H1 (cell line): ENCODE measurements around the gene ADRA2A. TPM values are rescaled to one million over a fixed set of nuclear protein-coding genes. Genes with fewer than 3 reads are reported as not detected.

Source experiments
- CTCF ChIA-PET: fragments of 300-600 bp; sonication (Branson Sonifier 250); formaldehyde crosslinking; loops from one replicate; lab custom pipeline; 2021; ENCODE audit not compliant: partially characterized antibody; lab: Charles Lee
- POLR2A ChIA-PET: fragments of 300-600 bp; sonication (Branson Sonifier 250); formaldehyde crosslinking; loops from one replicate; lab custom pipeline; 2021; ENCODE audit warnings: inconsistent platforms; ENCODE audit not compliant: partially characterized antibody; lab: Charles Lee
- DNase-seq, 2 experiments: peaks; one replicate each; pipeline versions ENCODE4 v3.0.0 to v3.0.0-alpha.2; 2010 to 2022; ENCODE audit warnings: low spot score in 2 of 2, low read depth in 1 of 2, mixed read lengths in 1 of 2
- FAIRE-seq: peaks from 2 replicates; lab custom pipeline; 2011; peaks lifted over from hg19 to GRCh38; lab: Jason Lieb, UNC
- H2AFZ ChIP-seq: 2 replicates; pipeline ENCODE4 v1.8.1; 2012; ENCODE audit warnings: low read length, inconsistent platforms
- H2AK5ac ChIP-seq: 2 replicates; pipeline ENCODE4 v1.6.1; 2013; ENCODE audit warnings: low read depth, low read length
- H2BK120ac ChIP-seq: replicated peaks from 2 replicates; pipeline ENCODE3; 2013; ENCODE audit warnings: low read depth, low read length, inconsistent platforms
- H2BK12ac ChIP-seq: 2 replicates; pipeline ENCODE4 v1.6.1; 2013; ENCODE audit warnings: low read depth, low read length
- H2BK15ac ChIP-seq: 2 replicates; pipeline ENCODE4 v1.6.1; 2013; ENCODE audit warnings: low read length
- H2BK20ac ChIP-seq: 2 replicates; pipeline ENCODE4 v1.6.1; 2013; ENCODE audit warnings: low read length
- H2BK5ac ChIP-seq: 2 replicates; pipeline ENCODE4 v1.6.1; 2013; ENCODE audit warnings: low read depth, low read length
- H3K14ac ChIP-seq: 2 replicates; pipeline ENCODE4 v1.6.1; 2013; ENCODE audit warnings: inconsistent platforms; ENCODE audit not compliant: insufficient read length
- H3K18ac ChIP-seq: 2 replicates; pipeline ENCODE4 v1.6.1; 2013; ENCODE audit warnings: low read length; ENCODE audit errors: extremely low read depth
- H3K23ac ChIP-seq: 2 replicates; pipeline ENCODE4 v1.6.1; 2013; ENCODE audit warnings: inconsistent platforms; ENCODE audit not compliant: insufficient read length
- H3K23me2 ChIP-seq: 2 replicates; pipeline ENCODE4 v1.6.1; 2013; ENCODE audit warnings: low read depth, low read length
- H3K27ac ChIP-seq: 2 replicates; pipeline ENCODE4 v1.6.1; 2011; ENCODE audit warnings: low read depth, low read length, inconsistent platforms
- H3K27me3 ChIP-seq, 4 experiments: replicated peaks in 1 of 4; 1 replicate in 1 of 4; 2 replicates in 3 of 4; pipeline versions ENCODE4 v1.6.1 to v1.8.1; 2011 to 2013; ENCODE audit warnings: low read length in 3 of 4, mild to moderate bottlenecking in 3 of 4, inconsistent platforms in 2 of 4, mixed read lengths in 2 of 4, moderate library complexity in 1 of 4; ENCODE audit not compliant: control insufficient read depth in 3 of 4, insufficient read depth in 3 of 4; ENCODE audit errors: extremely low read depth in 1 of 4
- H3K36me3 ChIP-seq, 4 experiments: 2 replicates each; pipeline versions ENCODE4 v1.6.1 to v1.8.1; 2011 to 2013; ENCODE audit warnings: mild to moderate bottlenecking in 4 of 4, low read length in 3 of 4, moderate library complexity in 2 of 4, control low read depth in 1 of 4, inconsistent platforms in 1 of 4; ENCODE audit not compliant: insufficient read depth in 4 of 4, control insufficient read depth in 2 of 4
- H3K4ac ChIP-seq: replicated peaks from 2 replicates; pipeline ENCODE3; 2013; ENCODE audit warnings: low read length, low read depth, mixed read lengths, inconsistent platforms; ENCODE audit not compliant: insufficient read length
- H3K4me1 ChIP-seq, 4 experiments: replicated peaks in 1 of 4; 1 replicate in 1 of 4; 2 replicates in 3 of 4; pipeline versions ENCODE4 v1.6.1 to v1.8.1; 2011 to 2013; ENCODE audit warnings: low read length in 3 of 4, inconsistent platforms in 2 of 4, mixed read lengths in 1 of 4; ENCODE audit not compliant: insufficient read depth in 4 of 4, control insufficient read depth in 3 of 4
- H3K4me2 ChIP-seq, 2 experiments: 2 replicates each; pipeline versions ENCODE4 v1.6.1 to v1.8.1; 2011 to 2013; ENCODE audit warnings: low read depth in 2 of 2, low read length in 2 of 2, control low read depth in 1 of 2, inconsistent platforms in 1 of 2, mild to moderate bottlenecking in 1 of 2; ENCODE audit not compliant: insufficient read depth in 1 of 2
- H3K4me3 ChIP-seq, 4 experiments: fragments of 200-600, 300-600 bp in 1 of 4; sonication (generic), shearing (Covaris generic), sonication (Bioruptor Twin) in 1 of 4; 2 replicates each; pipeline versions ENCODE4 v1.5.1 to v1.8.1; 2011 to 2016; ENCODE audit warnings: low read length in 4 of 4, low read depth in 3 of 4, control low read depth in 2 of 4, inconsistent platforms in 2 of 4, mild to moderate bottlenecking in 2 of 4, mixed read lengths in 1 of 4, moderate library complexity in 1 of 4; ENCODE audit not compliant: insufficient read depth in 2 of 4; ENCODE audit errors: extremely low read depth in 1 of 4
- H3K56ac ChIP-seq: replicated peaks from 2 replicates; pipeline ENCODE3; 2013; ENCODE audit warnings: low read depth, mild to moderate bottlenecking, mixed read lengths, low read length, inconsistent platforms; ENCODE audit not compliant: insufficient read length
- H3K79me1 ChIP-seq: 2 replicates; pipeline ENCODE4 v1.6.1; 2013; ENCODE audit warnings: low read depth, low read length, control low read depth
- H3K79me2 ChIP-seq, 2 experiments: 2 replicates each; pipeline versions ENCODE4 v1.6.1 to v1.8.1; 2012 to 2013; ENCODE audit warnings: low read length in 2 of 2, mild to moderate bottlenecking in 2 of 2, inconsistent platforms in 1 of 2; ENCODE audit not compliant: insufficient read depth in 2 of 2, control insufficient read depth in 1 of 2
- H3K9ac ChIP-seq, 4 experiments: replicated peaks in 1 of 4; 1 replicate in 1 of 4; 2 replicates in 3 of 4; pipeline versions ENCODE4 v1.6.1 to v1.8.1; 2011 to 2013; ENCODE audit warnings: low read depth in 3 of 4, low read length in 3 of 4, control low read depth in 2 of 4, mild to moderate bottlenecking in 2 of 4, moderate library complexity in 2 of 4, inconsistent platforms in 1 of 4; ENCODE audit errors: extremely low read depth in 1 of 4
- H3K9me3 ChIP-seq, 2 experiments: 2 replicates each; pipeline versions ENCODE4 v1.6.1 to v1.8.1; 2012 to 2013; ENCODE audit warnings: mild to moderate bottlenecking in 2 of 2, moderate library complexity in 2 of 2, control low read depth in 1 of 2, inconsistent platforms in 1 of 2, low read depth in 1 of 2, low read length in 1 of 2, mixed read lengths in 1 of 2; ENCODE audit not compliant: insufficient read depth in 2 of 2
- H4K20me1 ChIP-seq, 2 experiments: replicated peaks in 1 of 2; 2 replicates each; pipeline versions ENCODE3 to v1.8.1; 2011 to 2013; ENCODE audit warnings: inconsistent platforms in 2 of 2, low read length in 2 of 2, mild to moderate bottlenecking in 1 of 2; ENCODE audit not compliant: insufficient read depth in 2 of 2, control insufficient read depth in 1 of 2
- H4K5ac ChIP-seq: 2 replicates; pipeline ENCODE4 v1.6.1; 2013; ENCODE audit warnings: low read length, low read depth, mixed read lengths, inconsistent platforms; ENCODE audit not compliant: insufficient read length
- H4K8ac ChIP-seq: 2 replicates; pipeline ENCODE4 v1.8.0; 2013; ENCODE audit warnings: mild to moderate bottlenecking, moderate library complexity, low read length, inconsistent platforms; ENCODE audit not compliant: insufficient read depth; ENCODE audit errors: extremely low read depth
- H4K91ac ChIP-seq: replicated peaks from 2 replicates; pipeline ENCODE3; 2013; ENCODE audit warnings: low read length, mixed read lengths, inconsistent platforms; ENCODE audit not compliant: insufficient read length
- CEBPB ChIP-seq: IDR thresholded peaks from 2 replicates; pipeline ENCODE4 v1.6.1; 2012; ENCODE audit warnings: low read depth, low read length
- CHD1 ChIP-seq: IDR thresholded peaks from 2 replicates; pipeline ENCODE4 v1.6.1; 2012; ENCODE audit warnings: low read depth, low read length, improper control_type of control experiment
- EP300 ChIP-seq, 2 experiments: IDR thresholded peaks; 1 replicate in 1 of 2; 2 replicates in 1 of 2; pipeline ENCODE4 v1.6.1; 2011 to 2012; ENCODE audit warnings: low read depth in 2 of 2, low read length in 2 of 2, mild to moderate bottlenecking in 2 of 2, borderline replicate concordance in 1 of 2, inconsistent platforms in 1 of 2, moderate library complexity in 1 of 2
- EZH2 ChIP-seq: fragments of 200-600 bp; sonication (generic); IDR thresholded peaks from 2 replicates; pipeline ENCODE4 v1.7.1; 2012; ENCODE audit warnings: low read depth, mild to moderate bottlenecking, moderate library complexity, low read length, inconsistent platforms; ENCODE audit not compliant: severe bottlenecking
- HDAC2 ChIP-seq, 2 experiments: fragments of 300-600 bp in 1 of 2; sonication (generic) in 1 of 2; IDR thresholded peaks; 2 replicates each; pipeline ENCODE4 v1.6.1; 2011 to 2012; ENCODE audit warnings: low read depth in 2 of 2, low read length in 2 of 2, mild to moderate bottlenecking in 2 of 2, moderate library complexity in 2 of 2, borderline replicate concordance in 1 of 2, inconsistent platforms in 1 of 2
- HDAC6 ChIP-seq: IDR thresholded peaks from one replicate; pipeline ENCODE4 v1.7.1; 2012; ENCODE audit warnings: low read depth, mild to moderate bottlenecking, inconsistent platforms, low read length, moderate library complexity
- JUND ChIP-seq: IDR thresholded peaks from 2 replicates; pipeline ENCODE4 v1.6.1; 2011; ENCODE audit warnings: mild to moderate bottlenecking, improper control_type of control experiment, low read length
- MAX ChIP-seq: IDR thresholded peaks from 2 replicates; pipeline ENCODE4 v1.6.1; 2012; ENCODE audit warnings: inconsistent platforms
- POU5F1 ChIP-seq: IDR thresholded peaks from 2 replicates; pipeline ENCODE4 v1.6.1; 2011; ENCODE audit warnings: low read depth, mild to moderate bottlenecking, low read length, moderate library complexity
- RBBP5 ChIP-seq: IDR thresholded peaks from 2 replicates; pipeline ENCODE4 v1.7.1; 2012; ENCODE audit warnings: low read depth, mild to moderate bottlenecking, inconsistent platforms, low read length, moderate library complexity, borderline replicate concordance
- RFX5 ChIP-seq: IDR thresholded peaks from 2 replicates; pipeline ENCODE4 v1.6.1; 2011; ENCODE audit warnings: low read depth, low read length, improper control_type of control experiment, borderline replicate concordance
- YY1 ChIP-seq: IDR thresholded peaks from 2 replicates; pipeline ENCODE4 v1.6.1; 2011; ENCODE audit warnings: low read depth, mild to moderate bottlenecking, low read length
- ZNF274 ChIP-seq: IDR thresholded peaks from 2 replicates; pipeline ENCODE4 v1.7.0; 2012; ENCODE audit warnings: low read length, borderline replicate concordance; ENCODE audit errors: extremely low read depth
- WGBS, 2 experiments: shearing (Covaris generic) in 1 of 2; methylation state at CpG; one replicate each; pipeline versions ENCODE4 v1.1.6 to v1.1.7; 2013 to 2015; ENCODE audit warnings: low lambda C conversion rate in 2 of 2, mixed read lengths in 2 of 2, inconsistent platforms in 1 of 2, low coverage in 1 of 2, missing lambda C conversion rate in 1 of 2; ENCODE audit not compliant: insufficient replicate concordance in 2 of 2, insufficient coverage in 1 of 2, insufficient read length in 1 of 2; ENCODE audit errors: extremely low coverage in 1 of 2, missing lambda C conversion rate in 1 of 2; 5-methylcytosine and 5-hydroxymethylcytosine counted together
- polyA plus RNA-seq, 7 experiments: library from polyadenylated mRNA; depleted of rRNA in 3 of 7; stranded (reverse) in 5 of 7; unstranded in 2 of 7; fragments of >200 nt in 5 of 7; fragments of 200-250 nt in 2 of 7; gene quantifications; 1 replicate in 5 of 7; 2 replicates in 1 of 7; 4 replicates in 1 of 7; pipeline versions ENCODE4 v1.2.1 to v1.2.3, GENCODE V29; 2011 to 2013; ENCODE audit warnings: missing spikeins in 2 of 7, mixed read lengths in 2 of 7
- total RNA-seq: library from RNA; stranded (reverse); fragmentation: NEBNext Ultra II Directional; extraction: Animal tissue kit (Norgen Biotek cat#: 25700); gene quantifications from 2 replicates; pipeline ENCODE4 v1.2.1, GENCODE V29; 2021

The ADRA2A gene
- total and polyA plus RNA-seq, 2 of the 8 experiments (the other 6 are each of a cell fraction or from before 2014, with no cell fraction given), result 5.9 to 6.2 TPM

- H3K9ac ChIP-seq, result no peak overlapping the region
- FAIRE-seq, result no peak
Observed at GRCh38 chr10:111034598-111035310, 42.1 kb upstream of the ADRA2A start.

More at GRCh38 chr10:111034598-111035310, 42.1 kb upstream of the ADRA2A start:
- Histone ChIP-seq H3K56ac (no peak overlapping the region), H2BK20ac (no peak overlapping the region), H4K5ac (no peak overlapping the region), H3K9me3 (peaks cover 0 to 5% of the 10 kb centered on the region in 2 experiments; a peak in 2 of 4 replicates), H3K4ac (no peak overlapping the region), H3K36me3 (peaks cover 0 to 2% (median 0%) of the 10 kb centered on the region in 4 experiments; a peak in 1 of 8 replicates), H3K27ac (no peak overlapping the region), H2AK5ac (no peak overlapping the region), H2BK12ac (no peak overlapping the region), H2BK15ac (no peak overlapping the region), H4K91ac (no peak overlapping the region), H2BK120ac (no peak overlapping the region), H3K79me1 (no peaks in the 10 kb centered on the region), H3K23me2 (no peaks in the 10 kb centered on the region), H3K4me1 (no peaks in the 10 kb centered on the region), H2AFZ (no peak overlapping the region), H3K79me2 (no peaks in the 10 kb centered on the region), H4K8ac (no peak overlapping the region), H3K18ac (no peak overlapping the region), H2BK5ac (no peak overlapping the region), H4K20me1 (no peaks in the 10 kb centered on the region), H3K23ac (no peak overlapping the region), H3K4me2 (no peak overlapping the region), H3K27me3 (no peaks in the 10 kb centered on the region), H3K14ac (no peak overlapping the region), H3K4me3 (no peak overlapping the region)
- WGBS, 2 experiments, result 88% methylated on average over 2 of the region's 2 CpGs; no CpG with 5 or more reads in 1 of the 2 experiments
- ChIA-PET CTCF (interaction anchor here (0.5 kb wide), 1 partner anchor 297 kb away, joined by 3 read pairs; no protein-coding TSS in a partner anchor), POLR2A (no interaction called here)
- no peak for DNase-seq
- no peak for TF ChIP-seq EP300 (IDR thresholded peaks at IDR 0.05; ENCODE audit: borderline replicate concordance in 1 of 2, low read depth in 2 of 2, low read length in 2 of 2)
- no peak for TF ChIP-seq YY1
- no peak for TF ChIP-seq CHD1
- TF ChIP-seq JUND, result no peak
- TF ChIP-seq ZNF274, result no peak
- TF ChIP-seq POU5F1, result no peak
- TF ChIP-seq RFX5, result no peak
- no peak for TF ChIP-seq CEBPB
- TF ChIP-seq RBBP5, result no peak
- TF ChIP-seq EZH2, result no peak
- TF ChIP-seq HDAC2 (IDR thresholded peaks at IDR 0.05; ENCODE audit: borderline replicate concordance in 1 of 2, low read depth in 2 of 2, low read length in 2 of 2), result no peak
- TF ChIP-seq MAX, result no peak
- TF ChIP-seq HDAC6, result no peak
